GM23338 (cell line): ENCODE results near the gene KDM7A.

ENCODE experiments used
- CREB1 ChIP-seq: fragments of 250-450 bp; sonication (Bioruptor Pico); IDR thresholded peaks from 2 replicates; pipeline ENCODE4 v1.5.0; 2020; ENCODE audit warnings: low read depth, mild to moderate bottlenecking, moderate library complexity
- CTCF ChIP-seq, 2 experiments: fragments of 200-600 bp in 1 of 2; sonication (generic) in 1 of 2; conservative IDR thresholded peaks; 2 replicates each; pipeline versions ENCODE4 v1.5.1 to v1.6.1; 2016 to 2017; ENCODE audit warnings: antibody characterized with exemption in 2 of 2, low read depth in 2 of 2, mild to moderate bottlenecking in 2 of 2, moderate library complexity in 1 of 2
- EZH2 ChIP-seq: fragments of 200-600 bp; sonication (generic); IDR thresholded peaks from one replicate; pipeline ENCODE4 v1.8.0; 2017; ENCODE audit warnings: antibody characterized with exemption, mild to moderate bottlenecking, low read depth; ENCODE audit not compliant: unreplicated experiment

- TF ChIP-seq EZH2, result no peak
- TF ChIP-seq CTCF (conservative IDR thresholded peaks at IDR 0.05; ENCODE audit: low read depth in 2 of 2), result no peak
- TF ChIP-seq CREB1, result no peak
These were observed 98.4 kb downstream of the KDM7A start for GRCh38 chr7:140078392-140078791.
